Posterior cingulate gyrus (tissue), 11 donors: ENCODE measurements around the gene ANGPTL8.

Experiments
- DNase-seq, 10 donors: peaks; one replicate each; pipeline versions ENCODE4 v3.0.0 to v3.0.0-alpha.2; 2020 to 2021; ENCODE audit warnings: mixed read lengths in 3 of 10
- intact Hi-C: fragments of 100-400 bp; cut with DNase I; formaldehyde crosslinking; loops from one replicate; pipeline ENCODE4 v1.15.1; 2023

Gene ANGPTL8

DNA sequence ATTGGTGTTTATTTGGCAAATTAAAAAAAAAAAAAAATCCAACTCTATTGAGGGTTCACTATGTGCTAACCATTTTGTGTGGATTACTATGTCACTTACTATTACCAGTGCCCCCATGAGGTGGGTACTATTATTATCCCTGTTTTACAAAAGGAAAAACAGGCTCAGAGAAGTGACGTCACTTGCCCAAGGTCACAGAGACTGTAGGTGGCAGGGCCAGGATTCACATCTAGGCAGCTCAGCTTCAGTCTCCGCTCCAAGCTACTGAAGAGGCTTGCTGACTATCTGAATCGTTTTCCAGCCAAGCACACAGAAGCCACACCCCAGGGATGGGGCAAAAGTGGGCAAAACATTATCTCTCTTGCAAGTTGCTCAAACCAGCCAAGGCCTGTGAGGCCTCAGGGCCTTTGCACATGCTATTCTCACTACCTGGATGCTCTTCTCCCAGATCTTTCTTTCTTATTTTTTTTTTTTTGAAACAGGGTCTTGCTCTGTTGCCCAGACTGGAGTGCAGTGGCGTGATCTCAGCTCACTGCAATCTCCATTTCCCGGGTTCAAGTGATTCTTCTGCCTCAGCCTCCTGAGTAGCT, 4.8 kb upstream of the ANGPTL8 start:
- intact Hi-C loops: no loop called here
- no peak for DNase-seq

DNA sequence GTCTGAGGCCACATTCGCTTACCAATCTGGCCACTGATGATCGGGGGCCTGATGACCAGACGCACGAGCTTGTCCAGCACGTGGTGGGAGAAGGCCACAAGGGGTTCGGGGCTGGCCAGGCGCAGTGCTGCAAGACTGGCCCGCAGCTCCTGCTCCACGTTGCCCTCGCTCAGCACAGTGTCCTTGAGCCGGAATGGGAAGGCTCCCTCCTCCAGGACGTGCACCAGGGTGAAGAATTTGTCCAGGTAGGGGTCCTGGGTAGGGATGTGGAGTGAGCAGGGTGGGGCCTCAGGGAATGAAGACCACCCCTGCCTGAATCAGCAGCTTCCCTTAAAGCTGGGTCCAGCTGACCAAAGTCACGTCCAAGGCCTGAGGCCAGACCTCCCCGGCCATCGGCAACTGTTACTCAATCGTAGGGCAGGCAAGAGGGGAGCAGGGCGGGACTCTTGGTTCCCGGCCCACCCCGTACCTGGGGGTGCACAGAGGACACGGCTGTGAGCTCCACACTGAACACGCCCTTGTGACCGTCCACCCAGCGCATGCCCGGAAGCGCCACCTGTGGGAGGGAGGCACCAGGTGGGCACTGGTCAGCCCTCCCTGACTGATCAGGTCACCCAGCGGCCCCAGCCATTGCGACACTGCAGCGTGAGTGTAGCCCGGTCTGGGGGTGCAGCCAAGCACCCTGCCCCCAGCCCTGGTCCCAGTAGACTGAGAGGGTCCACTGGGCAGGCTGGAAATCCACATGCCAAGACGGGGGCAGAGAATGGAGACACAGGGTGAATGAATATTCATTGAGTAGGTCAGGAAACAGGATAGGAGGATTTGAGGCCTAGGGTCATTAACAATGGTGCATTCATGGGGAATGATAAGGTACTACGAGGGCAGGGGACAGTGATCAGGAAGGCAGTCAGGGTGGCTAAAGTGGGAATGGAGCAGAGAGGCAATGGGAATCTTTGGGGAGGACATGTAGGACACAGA, 2.8 kb upstream of the ANGPTL8 start:
- DNase-seq: no peak
- intact Hi-C loops: no loop called here

DNA sequence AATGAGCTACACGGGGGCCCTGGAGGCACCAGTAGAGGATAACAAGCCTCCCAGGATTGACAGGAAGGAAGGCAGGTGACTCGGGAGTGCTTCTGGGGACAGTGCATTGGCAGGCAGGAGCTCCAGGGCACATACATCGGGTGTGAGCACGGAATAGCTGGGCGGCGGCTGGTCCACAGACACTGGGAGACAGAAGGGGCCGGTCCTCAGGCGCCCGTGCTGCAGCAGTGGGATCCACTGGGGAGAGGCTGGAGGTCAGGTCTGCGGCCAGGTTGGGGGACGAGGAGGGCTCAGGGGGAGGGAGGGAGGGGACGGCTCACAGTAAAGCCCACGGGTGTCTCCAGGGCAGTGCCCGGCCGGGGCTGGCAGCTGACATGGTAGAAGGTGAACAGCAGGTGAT, 2.1 kb upstream of the ANGPTL8 start:
- intact Hi-C loops: no loop called here
- DNase-seq: no peak

DNA sequence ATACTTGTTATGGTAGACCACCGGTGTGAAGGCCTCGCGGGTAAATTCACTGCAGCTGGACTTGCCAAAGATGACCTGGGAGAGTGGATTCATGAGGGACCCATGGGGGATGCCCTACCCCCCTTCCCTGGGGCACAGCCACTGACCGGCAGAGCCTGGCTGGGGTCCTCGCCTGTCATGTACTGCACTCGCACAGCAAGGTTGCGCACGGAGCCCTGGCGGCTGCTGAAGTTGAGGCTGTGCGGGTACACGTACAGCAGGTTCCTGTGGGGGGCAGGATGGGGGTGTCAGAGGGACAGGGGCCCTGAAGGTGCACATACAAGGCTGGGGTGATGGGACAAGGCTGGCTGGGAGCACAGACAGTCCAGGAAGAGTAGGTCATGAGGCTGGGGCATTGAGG, 1.4 kb upstream of the ANGPTL8 start:
- DNase-seq: no peak
- intact Hi-C loops: no loop called here

DNA sequence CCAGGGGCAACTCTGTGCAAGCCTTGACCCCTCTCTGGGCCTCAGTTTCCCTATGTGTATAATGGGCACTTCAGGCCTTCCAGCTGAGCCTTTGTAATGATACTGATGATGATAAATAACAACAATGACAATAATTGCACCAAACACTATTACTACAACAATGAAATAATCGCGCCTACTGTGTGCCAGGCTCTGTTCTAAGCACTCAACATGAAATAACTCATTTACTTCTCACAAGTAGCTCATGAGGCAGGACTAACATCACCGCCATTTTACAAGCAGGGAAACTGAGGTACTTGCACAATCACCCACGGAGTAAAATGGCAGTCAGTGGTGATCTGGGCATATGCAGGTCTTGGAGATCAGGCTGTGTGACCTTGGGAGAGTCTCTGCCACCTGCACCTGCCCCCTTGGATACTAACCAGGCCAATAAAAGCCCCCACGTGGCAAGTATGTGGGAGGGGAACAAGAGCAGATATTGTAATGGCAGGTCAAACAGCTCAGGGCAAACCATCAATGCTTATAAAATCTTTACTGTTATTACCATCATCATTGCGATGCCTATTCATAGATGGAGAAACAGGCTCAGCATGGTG, 540 bp upstream of the ANGPTL8 start:
- intact Hi-C loops: no loop called here
- no peak for DNase-seq

DNA sequence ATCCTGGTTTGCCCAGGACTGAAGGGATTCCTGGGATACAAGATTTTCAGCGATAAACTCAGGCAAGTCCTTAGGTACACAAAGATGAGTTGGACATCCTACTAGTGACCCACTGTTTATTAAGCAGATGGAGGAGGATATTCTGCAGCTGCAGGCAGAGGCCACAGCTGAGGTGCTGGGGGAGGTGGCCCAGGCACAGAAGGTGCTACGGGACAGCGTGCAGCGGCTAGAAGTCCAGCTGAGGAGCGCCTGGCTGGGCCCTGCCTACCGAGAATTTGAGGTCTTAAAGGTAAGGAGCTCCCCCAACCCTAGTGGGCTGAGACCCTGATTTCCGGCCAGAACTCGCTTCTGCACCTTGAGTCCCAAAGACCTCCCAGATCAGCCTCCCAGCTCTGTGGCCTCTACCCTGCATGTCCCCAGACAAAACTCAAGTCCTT, 607 bp downstream of the ANGPTL8 start:
- no peak for DNase-seq
- intact Hi-C loops: no loop called here

DNA sequence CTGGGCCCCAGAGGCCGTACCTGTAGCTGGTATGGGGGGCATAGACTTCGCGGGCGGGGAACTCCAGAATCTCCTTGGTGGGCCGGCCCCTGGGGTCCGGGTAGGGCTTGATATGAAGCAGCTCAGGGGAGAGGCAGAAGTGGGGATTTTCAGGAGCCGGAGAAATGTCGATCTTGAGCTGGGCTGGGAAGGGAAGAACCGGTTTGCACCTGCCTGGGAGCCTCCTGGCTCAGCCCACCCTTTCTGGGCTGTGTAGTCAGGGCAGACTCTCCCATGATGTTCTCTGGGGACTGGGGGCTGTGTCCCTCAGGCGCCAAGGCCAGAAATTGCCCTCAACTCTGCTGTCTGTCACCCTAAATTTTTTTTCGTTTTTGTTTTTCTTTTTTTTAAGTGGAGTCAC, 2.6 kb downstream of the ANGPTL8 start:
- intact Hi-C loops: no loop called here
- DNase-seq: no peak

DNA sequence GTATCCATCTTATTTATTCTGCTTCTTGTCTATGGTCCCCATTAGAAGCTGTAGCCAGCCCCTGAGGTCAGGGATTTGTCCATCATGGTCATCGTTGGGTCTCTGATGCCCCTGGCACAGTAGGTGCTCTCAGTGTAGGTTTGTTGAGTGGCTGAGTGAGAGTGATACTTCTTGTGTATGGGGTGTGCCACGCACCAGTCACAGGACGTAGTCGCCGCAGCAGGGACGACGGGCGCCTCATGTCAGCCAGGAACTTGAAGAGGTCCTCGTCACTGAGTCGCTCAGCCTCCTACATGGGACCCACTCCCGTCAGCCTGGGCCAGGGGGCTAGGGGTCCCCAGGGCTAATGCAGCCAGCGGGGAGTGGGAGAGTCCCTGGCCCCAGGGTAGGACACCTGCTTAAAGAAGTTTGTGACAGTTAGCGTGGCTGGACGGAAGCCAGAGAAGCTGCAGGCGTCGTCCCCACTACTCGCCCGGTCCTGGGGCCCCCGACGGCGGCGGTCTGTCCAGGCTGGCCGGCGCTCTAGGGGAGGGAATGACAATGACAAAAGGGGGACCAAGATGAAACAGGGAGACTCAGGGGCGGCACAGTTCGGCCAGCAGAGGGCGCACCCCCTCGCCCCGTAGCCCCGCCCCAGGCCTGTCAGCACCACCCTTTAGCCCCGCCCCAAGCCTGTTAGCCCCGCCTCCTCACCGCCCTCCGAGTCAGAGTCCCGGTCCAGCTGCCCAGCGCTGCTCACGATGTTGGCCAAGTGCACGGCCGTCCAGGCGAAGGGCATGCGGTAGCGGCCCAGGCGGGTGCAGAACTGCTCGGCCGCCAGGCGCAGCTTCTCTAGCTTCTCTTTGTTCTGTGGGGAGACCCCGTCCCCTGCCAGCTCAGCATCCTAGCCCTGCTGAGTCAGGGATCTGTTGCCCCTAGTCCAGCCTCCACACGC, 3.7 kb downstream of the ANGPTL8 start:
- DNase-seq: peak; percentile 77 to 98 (median 92)

DNA sequence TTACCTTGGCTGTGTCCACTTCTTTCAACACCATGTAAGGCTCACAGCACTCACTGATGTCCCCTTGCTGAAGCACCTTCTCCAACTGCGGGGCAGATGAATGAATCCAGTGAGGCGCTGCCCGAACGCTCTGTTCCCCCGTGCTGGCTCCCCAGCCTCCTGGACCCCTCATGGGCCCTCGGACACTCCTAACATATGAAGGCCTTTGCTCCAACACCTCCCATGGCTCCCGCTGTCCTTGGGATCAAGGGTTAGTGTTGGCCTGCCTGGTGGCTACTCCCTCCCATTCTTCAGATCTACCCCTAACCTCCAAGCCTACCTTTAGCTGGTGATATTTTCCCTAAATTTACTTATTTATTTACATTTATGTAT, 4.4 kb downstream of the ANGPTL8 start:
- intact Hi-C loops: no loop called here

More for the DNA sequence above, 3.7 kb downstream of the ANGPTL8 start:
- intact Hi-C loops: no loop called here

DNA sequence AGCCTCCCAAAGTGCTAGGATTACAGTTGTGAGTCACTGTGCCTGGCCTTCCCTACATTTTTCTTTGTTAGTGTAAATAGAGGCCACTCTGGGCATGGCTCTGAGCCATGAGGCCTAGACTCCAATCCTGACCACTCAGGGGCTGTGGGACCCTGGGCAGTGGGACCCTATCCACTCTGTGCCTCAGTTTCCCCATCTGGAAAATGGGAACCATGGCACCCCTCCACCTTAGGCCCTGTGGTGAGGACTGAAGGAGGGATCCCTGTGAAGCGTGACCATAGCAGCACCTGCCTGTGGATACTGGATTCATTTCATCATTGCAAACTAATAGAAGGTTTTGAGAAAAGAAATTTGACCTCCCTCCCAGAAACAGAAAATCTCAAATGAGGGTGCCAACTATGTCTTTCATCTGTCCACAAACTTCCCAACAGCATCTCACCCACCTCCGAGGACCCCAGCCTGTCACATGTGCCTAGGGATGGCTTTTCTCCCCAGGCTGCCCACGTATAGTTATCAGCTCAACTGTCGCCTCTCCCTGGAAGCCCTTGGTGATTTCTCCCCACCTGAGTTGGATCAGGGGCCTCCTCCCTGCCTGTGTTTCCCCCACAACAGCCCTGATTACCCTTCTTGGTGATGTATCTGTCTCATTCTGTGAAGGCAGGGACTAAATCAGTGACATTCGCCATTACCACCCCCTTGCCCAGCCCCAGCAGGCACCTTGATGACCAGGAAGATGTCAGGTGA, 5.6 kb downstream of the ANGPTL8 start:
- intact Hi-C loops: no loop called here
- DNase-seq: no peak

More for the DNA sequence above, 4.4 kb downstream of the ANGPTL8 start:
- DNase-seq: no peak

DNA sequence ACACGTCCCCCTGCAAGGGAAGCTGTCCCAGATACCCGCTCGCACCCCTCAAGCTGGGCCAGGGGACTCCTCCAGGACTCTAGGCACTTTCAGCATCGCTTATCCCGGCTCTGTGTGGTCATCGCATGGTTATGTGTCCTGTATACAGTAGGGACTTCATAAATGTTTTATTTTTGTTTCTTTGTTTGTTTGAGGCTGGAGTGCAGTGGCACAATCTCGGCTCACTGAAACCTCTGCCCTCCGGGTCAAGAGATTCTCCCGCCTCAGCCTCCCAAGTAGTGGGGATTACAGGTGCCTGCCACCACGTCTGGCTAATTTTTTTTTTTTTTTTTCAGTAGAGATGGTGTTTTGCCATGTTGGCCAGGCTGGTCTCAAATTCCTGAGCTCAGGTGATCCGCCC, 7.5 kb downstream of the ANGPTL8 start:
- intact Hi-C loops: no loop called here
- no peak for DNase-seq

DNA sequence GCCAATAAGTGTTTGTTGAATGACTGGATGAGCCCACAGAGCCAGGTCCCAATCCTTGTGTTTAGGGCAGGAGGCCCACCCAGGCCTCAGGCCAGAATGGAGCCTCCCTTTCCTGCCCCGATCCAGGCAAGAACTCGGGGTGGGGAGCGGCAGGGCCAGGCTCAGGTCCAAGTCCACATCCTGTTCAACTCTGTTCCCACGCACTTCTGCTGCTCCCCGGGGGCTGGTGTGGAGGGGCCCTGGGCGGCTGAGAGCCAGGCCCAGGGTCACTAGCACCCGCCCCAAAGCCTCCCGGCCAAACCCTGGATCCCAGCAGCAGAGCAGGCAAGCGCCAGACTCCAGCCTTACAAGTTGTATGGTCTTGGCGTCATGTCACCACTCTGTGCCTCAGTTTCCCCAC, 8.0 kb downstream of the ANGPTL8 start:
- DNase-seq: no peak
- intact Hi-C loops: no loop called here

DNA sequence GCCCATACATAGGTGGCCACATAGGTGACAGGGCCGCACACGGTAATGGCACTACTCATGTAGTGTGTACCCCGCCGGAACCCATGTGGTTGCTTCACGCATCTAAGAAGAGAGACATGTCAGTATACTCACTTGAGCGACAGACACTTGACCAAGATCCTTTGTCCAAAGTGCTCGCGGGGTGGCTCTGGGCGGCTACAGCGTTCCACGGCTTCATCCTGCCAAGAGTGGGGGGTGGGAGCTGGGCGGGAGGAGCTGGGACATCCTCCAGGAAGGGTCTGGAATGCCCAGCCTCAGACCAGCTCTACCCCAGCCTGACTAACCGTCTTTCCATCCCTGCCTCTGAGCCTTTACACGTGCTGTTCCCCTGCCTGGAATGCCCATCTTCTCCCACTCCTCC, 8.5 kb downstream of the ANGPTL8 start:
- intact Hi-C loops: no loop called here
- no peak for DNase-seq

DNA sequence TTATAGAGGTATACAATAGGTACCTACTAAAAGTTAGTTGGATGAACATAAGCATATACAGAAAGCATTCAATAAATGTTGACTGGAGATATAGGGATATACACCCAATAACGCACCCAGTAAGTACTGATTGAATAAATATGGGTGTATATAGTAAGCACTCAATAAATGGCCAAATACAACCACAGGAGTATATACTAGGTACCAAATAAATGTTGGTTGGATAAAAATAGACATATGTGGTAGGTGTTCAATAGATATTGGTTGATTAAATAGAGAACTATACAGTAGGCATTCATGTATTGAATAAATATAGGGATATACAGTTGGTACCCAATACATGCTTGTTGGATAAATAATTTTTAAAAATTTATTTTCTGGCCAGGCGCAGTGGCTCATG, 9.4 kb downstream of the ANGPTL8 start:
- DNase-seq: no peak
- intact Hi-C loops: no loop called here

DNA sequence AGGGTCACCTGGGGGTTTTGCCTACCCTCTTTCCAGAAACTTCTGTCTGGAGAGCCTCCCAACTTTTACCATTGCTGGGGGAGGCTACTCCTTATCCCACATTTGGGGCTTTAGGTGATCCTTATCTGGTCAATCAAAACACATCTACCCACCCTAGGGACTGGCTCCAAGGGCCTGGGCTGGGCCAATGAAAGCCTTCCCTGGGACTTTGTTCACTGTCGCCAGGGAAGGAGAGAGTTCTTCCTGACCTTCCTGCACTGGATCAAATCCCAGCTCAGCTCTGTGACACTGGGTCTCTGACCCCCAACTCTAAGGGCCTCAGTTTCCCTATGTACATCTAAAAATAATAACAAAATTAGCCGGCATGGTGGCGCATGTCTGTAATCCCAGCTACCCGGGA, 11.8 kb downstream of the ANGPTL8 start:
- no peak for DNase-seq
- intact Hi-C loops: no loop called here

DNA sequence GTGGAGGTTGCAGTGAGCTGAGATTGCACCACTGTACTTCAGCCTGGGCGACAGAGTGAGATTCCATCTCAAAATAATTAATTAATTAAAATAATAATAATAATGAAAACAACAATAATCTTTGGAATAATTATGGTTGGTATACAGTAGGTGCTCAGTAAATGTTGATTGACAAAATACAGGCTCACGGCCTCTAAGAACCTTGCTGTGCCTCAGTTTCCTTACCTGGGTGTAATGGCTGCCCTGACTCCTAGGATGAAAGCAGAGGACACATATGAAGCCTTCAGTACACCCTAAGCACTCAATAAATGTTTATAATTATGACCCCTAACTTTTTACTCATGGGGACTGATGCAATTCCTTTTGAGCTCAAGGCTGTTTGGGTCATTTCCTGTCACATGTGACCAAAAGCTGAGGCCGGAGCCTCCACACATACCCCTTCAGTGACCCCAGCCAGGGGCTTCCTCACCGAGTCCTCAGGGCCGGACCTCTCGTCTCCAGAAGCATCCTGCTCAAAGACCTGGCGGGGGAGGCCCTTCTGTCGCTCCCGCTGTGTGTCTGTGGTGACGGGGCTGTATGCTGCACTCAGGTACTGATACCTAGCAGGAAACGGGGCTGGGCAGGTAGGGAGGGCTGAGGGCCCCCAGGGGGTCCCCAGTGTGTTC, 12.4 kb downstream of the ANGPTL8 start:
- DNase-seq: no peak
- intact Hi-C loops: no loop called here

DNA sequence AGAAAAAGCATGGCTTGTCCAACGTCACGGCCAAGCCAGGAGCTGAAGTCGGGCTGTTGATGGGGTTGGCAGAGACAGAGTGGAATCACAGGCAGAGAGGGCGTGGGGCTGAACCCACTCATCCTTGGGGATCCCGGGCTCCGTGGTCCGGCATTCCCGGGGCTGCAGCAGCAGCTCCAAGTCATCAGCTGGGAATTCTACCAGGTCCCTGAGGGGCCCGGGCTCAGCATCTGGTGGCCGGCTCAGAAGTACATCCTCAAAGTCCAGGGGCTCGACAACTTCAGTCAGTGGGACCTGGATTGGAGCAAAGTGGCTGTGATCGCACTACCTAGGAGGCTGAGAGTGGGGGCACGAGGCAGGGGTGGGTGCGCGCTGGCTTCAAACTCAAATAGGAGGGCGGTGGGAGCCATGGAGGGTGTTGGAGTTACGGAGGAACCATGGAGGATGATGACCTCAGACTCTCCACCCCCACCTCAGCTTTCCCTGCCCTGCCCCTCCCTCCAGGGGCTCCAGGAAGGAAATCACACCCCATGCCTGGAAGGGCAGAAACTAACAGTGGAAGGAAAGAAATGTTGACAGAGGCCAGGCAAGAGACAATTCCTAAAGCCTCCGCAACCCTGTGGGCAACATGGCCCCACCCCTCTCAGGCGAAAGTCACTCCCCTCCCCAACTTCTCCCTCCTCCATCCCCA, 13.4 kb downstream of the ANGPTL8 start:
- intact Hi-C loops: no loop called here
- no peak for DNase-seq

DNA sequence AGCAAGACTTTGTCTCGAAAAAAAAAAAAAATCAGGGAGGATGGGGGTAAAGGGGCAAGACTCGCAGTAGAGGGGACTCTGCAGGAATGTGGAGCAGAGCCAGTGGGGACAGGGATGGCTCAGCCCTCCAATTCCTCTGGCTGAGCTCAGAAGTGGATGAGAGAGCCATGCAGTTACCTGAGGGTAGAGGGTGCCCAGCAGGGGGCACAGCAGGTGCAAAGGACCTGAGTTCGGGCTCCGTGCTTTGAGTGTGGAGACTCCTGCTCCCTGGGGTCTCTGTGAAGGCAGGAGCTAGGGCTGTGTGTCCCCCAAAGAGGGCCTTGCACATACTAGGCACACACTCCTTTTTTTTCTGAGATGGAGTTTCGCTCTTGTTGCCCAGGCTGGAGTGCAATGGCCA, 15.2 kb downstream of the ANGPTL8 start:
- DNase-seq: no peak
- intact Hi-C loops: no loop called here

DNA sequence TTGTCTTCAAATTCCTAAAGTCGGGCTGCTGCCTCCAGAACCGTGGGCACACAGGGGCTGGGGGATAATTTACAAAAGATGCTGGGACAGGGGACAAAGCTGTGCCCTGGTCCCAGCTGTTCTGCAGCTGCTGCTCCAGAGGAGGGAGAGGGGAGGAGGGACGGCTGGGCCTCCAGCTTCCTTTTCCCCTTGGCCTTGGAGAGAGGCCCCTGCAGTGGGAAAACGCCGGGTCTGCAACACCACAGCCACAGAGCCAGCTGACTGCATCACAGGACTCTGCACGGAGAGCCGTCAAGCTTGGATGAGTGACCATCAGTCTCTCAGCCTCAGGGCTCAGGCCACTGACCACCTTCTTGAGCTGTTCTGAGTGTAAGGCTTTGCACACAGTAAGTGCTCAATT, 16.8 kb downstream of the ANGPTL8 start:
- no peak for DNase-seq
- intact Hi-C loops: no loop called here
